Thyroid gland (tissue), 4 donors: ENCODE measurements around the gene ACIN1. TPM values are rescaled to one million over a fixed set of nuclear protein-coding genes. Genes with fewer than 3 reads are reported as not detected.
"Not testable (repeated sequence)": the region's sequence is repeated elsewhere in the genome, so short reads cannot be mapped to it uniquely, and the experiment has no call there.

Experiments
- DNase-seq, 2 donors: peaks; one replicate each; pipeline ENCODE4 v3.0.0-alpha.2; 2019
- H3K27ac ChIP-seq, 3 donors: fragments of 200-600 bp; sonication (generic); 1 replicate in 2 of 3; 2 replicates in 1 of 3; pipeline ENCODE4 v1.5.1; 2016 to 2019; ENCODE audit warnings: mild to moderate bottlenecking in 1 of 3, moderate library complexity in 1 of 3
- H3K27me3 ChIP-seq: fragments of 200-600 bp; sonication (generic); one replicate; pipeline ENCODE4 v1.5.1; 2019
- H3K36me3 ChIP-seq, 2 donors: fragments of 200-600 bp; sonication (generic); one replicate each; pipeline ENCODE4 v1.5.1; 2016 to 2019
- H3K4me1 ChIP-seq, 2 donors: fragments of 200-600 bp; sonication (generic); one replicate each; pipeline ENCODE4 v1.5.1; 2017 to 2019
- H3K4me3 ChIP-seq, 3 donors: fragments of 200-600 bp; sonication (generic); replicated peaks in 1 of 3; 1 replicate in 2 of 3; 2 replicates in 1 of 3; pipeline ENCODE4 v1.5.1; 2016; ENCODE audit warnings: mild to moderate bottlenecking in 1 of 3
- H3K9me3 ChIP-seq: fragments of 200-600 bp; sonication (generic); one replicate; pipeline ENCODE4 v1.5.1; 2017
- POLR2A ChIP-seq, 2 donors: fragments of 450-650 bp; IDR thresholded peaks; one replicate each; pipeline ENCODE4 v1.6.1; 2017; ENCODE audit warnings: antibody characterized with exemption in 2 of 2, mild to moderate bottlenecking in 2 of 2, moderate library complexity in 1 of 2
- WGBS, 2 donors: methylation state at CpG; one replicate each; pipeline ENCODE4 v1.1.5; 2017; 5-methylcytosine and 5-hydroxymethylcytosine counted together
- intact Hi-C: fragments of 100-400 bp; cut with DNase I; formaldehyde crosslinking; loops from one replicate; pipeline ENCODE4 v1.15.1; 2023
- total RNA-seq, 4 donors: library from RNA; depleted of rRNA; stranded (reverse); fragments of >200 nt; gene quantifications; one replicate each; pipeline ENCODE4 v1.2.3, GENCODE V29; 2016
- TF ChIP-seq, protein P1 (sequence below), 6 experiments: fragments of 200-600 bp in 3 of 6; fragments of 450-650 bp in 3 of 6; sonication (generic) in 3 of 6; IDR thresholded peaks; one replicate each; pipeline ENCODE4 v1.5.1; 2016 to 2019; ENCODE audit warnings: antibody characterized with exemption in 6 of 6, mild to moderate bottlenecking in 2 of 6, inconsistent platforms in 1 of 6, moderate library complexity in 1 of 6

ACIN1 gene
- total RNA-seq, 4 donors from 2014 or later, result 143 to 195 (median 152) TPM

DNA sequence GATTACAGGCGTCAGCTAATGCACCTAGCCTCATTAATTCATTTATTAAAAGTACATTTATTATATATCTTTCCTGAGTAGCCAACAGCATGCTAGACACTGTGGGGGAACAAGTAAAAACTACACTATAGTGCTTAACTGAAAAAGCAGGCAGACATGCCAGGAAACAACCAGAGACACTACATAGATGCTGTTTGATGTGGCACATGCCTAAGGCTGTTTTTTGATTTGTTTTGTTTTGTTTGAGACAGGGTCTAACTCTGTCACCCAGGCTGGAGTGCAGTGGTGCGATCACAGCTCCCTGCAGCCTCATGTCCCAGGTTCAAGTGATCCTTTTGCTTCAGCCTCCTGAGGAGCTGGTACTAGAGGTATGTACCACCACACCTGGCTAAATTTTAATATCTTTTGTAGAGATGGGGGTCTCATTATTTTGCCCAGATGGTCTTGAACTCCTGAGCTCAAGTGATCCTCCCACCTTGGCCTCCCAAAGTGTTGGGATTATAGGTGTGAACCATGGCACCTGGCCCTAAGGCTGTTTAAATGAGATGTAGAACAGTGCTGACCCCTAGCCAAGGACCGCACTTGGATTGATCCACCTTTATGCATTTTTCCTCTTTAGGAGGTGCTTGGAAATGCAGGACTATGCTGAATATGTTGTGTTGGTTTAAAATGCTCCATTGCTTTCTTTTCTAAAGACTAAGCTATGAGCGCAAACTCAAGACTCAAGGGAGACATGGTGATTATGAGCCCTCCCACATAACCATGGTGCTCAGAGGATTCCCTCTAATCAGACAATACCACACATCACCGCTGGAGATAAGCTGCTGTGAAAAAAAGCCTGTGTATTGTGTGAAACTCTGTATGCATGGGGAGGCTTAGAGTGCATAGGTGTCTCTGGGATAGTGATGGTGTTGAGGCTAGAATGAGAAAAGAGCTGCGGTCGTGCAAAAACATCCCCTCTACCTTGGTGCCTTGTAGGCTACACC is 74.5 kb downstream of the ACIN1 start:
- 82 to 91% methylated on average over 7 of the region's 7 CpGs for WGBS, 2 donors
- Histone ChIP-seq H3K9me3 (no peaks in the 10 kb centered on the region), H3K27me3 (no peaks in the 10 kb centered on the region), H3K27ac (no peak overlapping the region), H3K4me1 (no peaks in the 10 kb centered on the region), H3K36me3 (peaks cover 3 to 5% of the 10 kb centered on the region in 2 donors), H3K4me3 (no peak overlapping the region)
- no peak for DNase-seq
- TF ChIP-seq, protein P1, sequence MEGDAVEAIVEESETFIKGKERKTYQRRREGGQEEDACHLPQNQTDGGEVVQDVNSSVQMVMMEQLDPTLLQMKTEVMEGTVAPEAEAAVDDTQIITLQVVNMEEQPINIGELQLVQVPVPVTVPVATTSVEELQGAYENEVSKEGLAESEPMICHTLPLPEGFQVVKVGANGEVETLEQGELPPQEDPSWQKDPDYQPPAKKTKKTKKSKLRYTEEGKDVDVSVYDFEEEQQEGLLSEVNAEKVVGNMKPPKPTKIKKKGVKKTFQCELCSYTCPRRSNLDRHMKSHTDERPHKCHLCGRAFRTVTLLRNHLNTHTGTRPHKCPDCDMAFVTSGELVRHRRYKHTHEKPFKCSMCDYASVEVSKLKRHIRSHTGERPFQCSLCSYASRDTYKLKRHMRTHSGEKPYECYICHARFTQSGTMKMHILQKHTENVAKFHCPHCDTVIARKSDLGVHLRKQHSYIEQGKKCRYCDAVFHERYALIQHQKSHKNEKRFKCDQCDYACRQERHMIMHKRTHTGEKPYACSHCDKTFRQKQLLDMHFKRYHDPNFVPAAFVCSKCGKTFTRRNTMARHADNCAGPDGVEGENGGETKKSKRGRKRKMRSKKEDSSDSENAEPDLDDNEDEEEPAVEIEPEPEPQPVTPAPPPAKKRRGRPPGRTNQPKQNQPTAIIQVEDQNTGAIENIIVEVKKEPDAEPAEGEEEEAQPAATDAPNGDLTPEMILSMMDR (IDR thresholded peaks at IDR 0.05), result no peak
- intact Hi-C loops, result no loop called here

DNA sequence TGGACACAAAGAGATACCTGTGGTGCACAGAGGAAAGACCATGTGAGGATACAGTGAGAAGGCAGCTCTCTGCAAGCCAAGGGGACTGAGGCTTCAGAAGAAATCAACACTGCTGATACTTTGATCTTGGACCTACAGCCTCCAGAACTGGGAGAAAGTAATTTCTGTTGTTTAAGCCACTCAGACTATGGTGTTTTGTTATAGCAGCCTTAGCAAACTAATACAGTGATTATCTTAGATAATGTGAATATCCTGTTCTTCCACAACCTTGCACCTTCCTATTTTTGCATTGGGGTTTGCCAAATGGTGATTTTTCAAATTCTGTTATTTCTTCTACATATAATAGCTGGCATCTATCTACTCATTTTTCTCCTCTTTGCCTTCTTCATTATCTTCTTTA is 76.8 kb downstream of the ACIN1 start:
- no peaks in the 10 kb centered on the region for H3K36me3 ChIP-seq
- H3K4me1 ChIP-seq, result no peaks in the 10 kb centered on the region
- no peak for DNase-seq
- intact Hi-C loops, result no loop called here
- H3K9me3 ChIP-seq, result no peaks in the 10 kb centered on the region
- no peak overlapping the region for H3K4me3 ChIP-seq
- TF ChIP-seq, protein P1 (IDR thresholded peaks at IDR 0.05), result no peak
- TF ChIP-seq POLR2A (IDR thresholded peaks at IDR 0.05), result no peak
- no peak overlapping the region for H3K27ac ChIP-seq
- H3K27me3 ChIP-seq, result no peaks in the 10 kb centered on the region

DNA sequence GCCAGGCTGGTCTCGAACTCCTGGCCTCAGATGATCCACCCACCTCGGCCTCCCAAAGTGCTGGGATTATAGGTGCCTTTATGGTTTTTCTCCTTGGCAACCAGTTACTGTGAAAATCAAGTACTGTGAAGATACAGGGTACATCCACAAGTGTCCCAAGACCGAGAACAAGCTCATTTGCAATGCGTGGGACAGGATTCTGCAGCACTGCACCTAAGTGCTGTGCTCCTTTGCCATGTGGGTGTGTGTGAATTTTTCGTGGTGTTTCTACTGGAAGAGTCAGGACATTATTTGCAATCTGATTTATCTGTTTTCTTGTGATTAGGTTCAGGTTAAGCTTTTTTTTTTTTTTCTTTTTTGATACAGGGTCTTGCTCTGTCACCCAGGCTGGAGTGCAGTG is 77.8 kb downstream of the ACIN1 start:
- intact Hi-C loops, result no loop called here
- no peak for DNase-seq
- H3K36me3 ChIP-seq, result no peaks in the 10 kb centered on the region
- no peaks in the 10 kb centered on the region for H3K4me1 ChIP-seq
- H3K4me3 ChIP-seq, result no peak overlapping the region
- H3K27ac ChIP-seq, result no peak overlapping the region
- no peaks in the 10 kb centered on the region for H3K9me3 ChIP-seq
- TF ChIP-seq, protein P1 (IDR thresholded peaks at IDR 0.05), result no peak
- no peak for TF ChIP-seq POLR2A (IDR thresholded peaks at IDR 0.05)
- H3K27me3 ChIP-seq, result no peaks in the 10 kb centered on the region
- 91 to 95% methylated on average over 5 of the region's 5 CpGs for WGBS, 2 donors

DNA sequence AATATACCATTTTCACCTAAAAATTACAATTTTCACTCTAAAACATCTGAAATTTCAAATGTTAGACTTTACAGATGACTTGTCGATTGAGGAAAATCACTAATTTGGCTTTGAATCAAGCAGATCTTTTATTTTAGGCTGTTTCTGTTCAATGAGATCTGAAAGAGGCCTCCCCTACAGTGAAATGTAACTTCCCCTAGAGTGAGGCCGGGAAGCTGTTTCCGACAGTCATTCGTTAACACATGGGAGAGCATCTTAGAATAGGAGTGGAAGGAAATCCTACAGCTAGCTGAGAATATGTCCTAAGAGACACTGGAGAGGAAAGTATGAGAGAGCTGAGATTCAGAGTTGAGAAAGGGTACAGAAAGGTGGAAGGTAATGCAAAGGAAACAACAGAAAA is 79.3 kb downstream of the ACIN1 start:
- no peak overlapping the region for H3K27ac ChIP-seq
- H3K4me1 ChIP-seq, result no peaks in the 10 kb centered on the region
- H3K27me3 ChIP-seq, result no peaks in the 10 kb centered on the region
- H3K9me3 ChIP-seq, result no peaks in the 10 kb centered on the region
- WGBS, 2 donors, result 83 to 88% methylated on average over 4 of the region's 4 CpGs
- H3K4me3 ChIP-seq, result no peak overlapping the region
- intact Hi-C loops, result no loop called here
- no peak for TF ChIP-seq POLR2A (IDR thresholded peaks at IDR 0.05)
- TF ChIP-seq, protein P1 (IDR thresholded peaks at IDR 0.05), result no peak
- no peaks in the 10 kb centered on the region for H3K36me3 ChIP-seq
- no peak for DNase-seq

DNA sequence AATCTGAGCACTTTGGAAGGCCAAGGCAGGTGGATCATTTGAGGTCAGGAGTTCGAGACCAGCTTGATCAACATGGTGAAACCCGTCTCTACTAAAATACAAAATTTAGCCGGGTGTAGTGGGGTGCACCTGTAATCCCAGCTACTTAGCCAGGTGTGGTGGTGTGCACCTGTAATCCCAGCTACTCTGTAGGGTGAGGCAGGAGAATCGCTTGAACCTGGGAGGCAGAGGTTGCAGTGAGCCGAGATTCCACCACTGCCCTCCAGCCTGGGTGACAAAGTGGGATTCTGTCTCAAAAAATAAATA is 81.2 kb downstream of the ACIN1 start:
- H3K4me3 ChIP-seq, intact Hi-C loops, DNase-seq, H3K27ac ChIP-seq, H3K27me3 ChIP-seq, H3K9me3 ChIP-seq, H3K4me1 ChIP-seq, H3K36me3 ChIP-seq: not testable (repeated sequence)
- 96 to 97% methylated on average over 5 of the region's 5 CpGs for WGBS, 2 donors
